HepG2 (cell line): ENCODE data around the gene STARD10. TPM values are rescaled to one million over a fixed set of nuclear protein-coding genes. Genes with fewer than 3 reads are reported as not detected.

Experiments used
- ATAC-seq: fragments of 200-7000 bp; cut with Tn5 transposase; 3 replicates; pipeline ENCODE4 v1.9.1; 2020; ENCODE audit warnings: mild to moderate bottlenecking, moderate library complexity
- BruUV-seq: library from RNA; stranded (reverse); fragments of 400-500 nt; replicated peaks from 2 replicates; lab custom pipeline; 2021; lab: Mats Ljungman, UMichigan
- CTCF ChIA-PET: fragments of 300-600 bp; formaldehyde crosslinking; extraction: SDS; loops from one replicate; lab custom pipeline; 2021; ENCODE audit warnings: low total read pairs, inconsistent platforms, low intra/inter-chr PET ratio; lab: Yijun Ruan, JAX
- POLR2A ChIA-PET: fragments of 350-600 bp; sonication (Branson Sonifier 250); formaldehyde crosslinking; loops from one replicate; lab custom pipeline; 2020; ENCODE audit warnings: antibody characterized with exemption, inconsistent platforms; lab: Yijun Ruan, JAX
- DNase-seq: peaks from one replicate; pipeline ENCODE4 v3.0.0-alpha.2; 2015; ENCODE audit warnings: low spot score
- FAIRE-seq: peaks from 3 replicates; lab custom pipeline; 2011; peaks lifted over from hg19 to GRCh38; lab: Jason Lieb, UNC
- H2AFZ ChIP-seq: one replicate; pipeline ENCODE4 v1.6.1; 2011; ENCODE audit warnings: low read length, inconsistent platforms
- H3K27ac ChIP-seq: fragments of 300-600 bp; 3 replicates; pipeline ENCODE4 v1.8.0; 2011; ENCODE audit warnings: mixed run types, mild to moderate bottlenecking, mixed read lengths, low read length, inconsistent platforms; ENCODE audit not compliant: insufficient read depth; ENCODE audit errors: extremely low read length
- H3K27me3 ChIP-seq, 2 experiments: fragments of 200-600 bp in 1 of 2; 2 replicates in 1 of 2; 3 replicates in 1 of 2; pipeline versions ENCODE4 v1.6.0 to v1.8.0; 2011; ENCODE audit warnings: low read length in 2 of 2, mild to moderate bottlenecking in 2 of 2, moderate library complexity in 2 of 2, inconsistent platforms in 1 of 2; ENCODE audit not compliant: insufficient read depth in 2 of 2, control insufficient read depth in 1 of 2
- H3K36me3 ChIP-seq, 2 experiments: fragments of 200-600 bp in 1 of 2; replicated peaks in 1 of 2; 2 replicates in 1 of 2; 3 replicates in 1 of 2; pipeline versions ENCODE4 v1.5.1 to v1.8.0; 2011; ENCODE audit warnings: low read length in 2 of 2, inconsistent platforms in 1 of 2; ENCODE audit not compliant: insufficient read depth in 2 of 2, control insufficient read depth in 1 of 2
- H3K4me1 ChIP-seq: 2 replicates; pipeline ENCODE4 v1.5.1; 2012; ENCODE audit warnings: low read length, inconsistent platforms; ENCODE audit not compliant: insufficient read depth
- H3K4me2 ChIP-seq: 2 replicates; pipeline ENCODE4 v1.6.0; 2011; ENCODE audit warnings: low read depth, low read length, inconsistent platforms
- H3K4me3 ChIP-seq, 3 experiments: fragments of 200-600 bp in 1 of 3; sonication (generic), shearing (Covaris generic) in 1 of 3; replicated peaks in 1 of 3; 2 replicates each; pipeline ENCODE4 v1.5.1; 2011 to 2016; ENCODE audit warnings: low read length in 3 of 3, inconsistent platforms in 2 of 3, low read depth in 2 of 3, mild to moderate bottlenecking in 2 of 3, control low read depth in 1 of 3, mixed read lengths in 1 of 3; ENCODE audit not compliant: insufficient read depth in 1 of 3
- H3K79me2 ChIP-seq: one replicate; pipeline ENCODE4 v1.6.1; 2011; ENCODE audit warnings: low read length, inconsistent platforms; ENCODE audit not compliant: insufficient read depth
- H3K9ac ChIP-seq: 2 replicates; pipeline ENCODE4 v1.6.0; 2011; ENCODE audit warnings: mild to moderate bottlenecking, low read depth, low read length, inconsistent platforms; ENCODE audit not compliant: insufficient read depth
- H3K9me3 ChIP-seq: 2 replicates; pipeline ENCODE4 v1.5.1; 2012; ENCODE audit warnings: mild to moderate bottlenecking, low read length
- H4K20me1 ChIP-seq: 2 replicates; pipeline ENCODE4 v1.6.0; 2011; ENCODE audit warnings: inconsistent platforms, mild to moderate bottlenecking, low read length, moderate library complexity; ENCODE audit not compliant: insufficient read depth
- AGO2 ChIP-seq: fragments of 200-400 bp; formaldehyde crosslinking; optimal IDR thresholded peaks from 2 replicates; pipeline ENCODE3; 2017; ENCODE audit warnings: mild to moderate bottlenecking, low read depth, low read length, moderate library complexity
- AHDC1 ChIP-seq: sonication (generic); formaldehyde crosslinking; IDR thresholded peaks from 2 replicates; pipeline ENCODE4 v1.5.1; 2020; ENCODE audit warnings: mild to moderate bottlenecking, missing genetic modification reagents, borderline replicate concordance
- DMTF1 ChIP-seq: sonication (generic); formaldehyde crosslinking; IDR thresholded peaks from 2 replicates; pipeline ENCODE4 v1.4.0; 2020; ENCODE audit warnings: mild to moderate bottlenecking, missing genetic modification reagents
- PCBP1 ChIP-seq: fragments of 200-400 bp; formaldehyde crosslinking; IDR thresholded peaks from 2 replicates; pipeline ENCODE4 v1.6.1; 2017; ENCODE audit warnings: mild to moderate bottlenecking, low read depth, low read length, borderline replicate concordance
- ZNF83 ChIP-seq: sonication (generic); formaldehyde crosslinking; IDR thresholded peaks from 2 replicates; pipeline ENCODE4 v1.4.0; 2020; ENCODE audit warnings: missing genetic modification reagents, mild to moderate bottlenecking, borderline replicate concordance
- whole genome bisulfite sequencing: methylation state at CpG from one replicate; pipeline ENCODE4 v1.1.6; 2017; ENCODE audit warnings: low lambda C conversion rate; 5-methylcytosine and 5-hydroxymethylcytosine counted together
- in situ Hi-C: cut with HindIII; loops from 2 replicates; pipeline ENCODE4 v1.10.0; 2017; ENCODE audit warnings: low pct_unique_long_range_greater_than_20kb; ENCODE audit not compliant: extremely low pct_ligation_motif_present
- intact Hi-C: fragments of 100-400 bp; cut with micrococcal nuclease; formaldehyde crosslinking; loops from one replicate; pipeline ENCODE4 v1.10.0; 2022; ENCODE audit not compliant: unreplicated experiment
- polyA plus RNA-seq, 8 experiments: library from polyadenylated mRNA; depleted of rRNA in 3 of 8; stranded (reverse) in 7 of 8; unstranded in 1 of 8; fragments of >200 nt; fragmentation: Illumina TruSeq in 4 of 8; extraction: Trizol in 4 of 8; gene quantifications; 2 replicates each; pipeline versions ENCODE4 v1.2.1 to v1.2.3, GENCODE V29; 2011 to 2016; ENCODE audit warnings: low read depth in 4 of 8, missing spikeins in 1 of 8, mixed read lengths in 1 of 8; ENCODE audit not compliant: insufficient read depth in 1 of 8
- total RNA-seq, 5 experiments: library from RNA; depleted of rRNA; stranded (reverse); fragments of >200 nt; fragmentation: Illumina TruSeq; extraction: Trizol; gene quantifications; 2 replicates each; pipeline ENCODE4 v1.2.3, GENCODE V29; 2016; ENCODE audit warnings: low read depth in 1 of 5

STARD10 gene
- total and polyA plus RNA-seq, 2 of the 13 experiments (the other 11 are each of a cell fraction or from before 2014, with no cell fraction given), result 260 to 341 TPM

- Histone ChIP-seq H3K9me3 (no peaks in the 10 kb centered on the region), H3K79me2 (no peaks in the 10 kb centered on the region), H3K27me3 (no peaks in the 10 kb centered on the region), H4K20me1 (no peaks in the 10 kb centered on the region), H3K27ac (no peak overlapping the region), H3K4me3 (no peak overlapping the region), H3K9ac (no peak overlapping the region), H3K4me2 (no peak overlapping the region), H2AFZ (no peak overlapping the region), H3K36me3 (peaks cover 53 to 87% of the 10 kb centered on the region in 2 experiments), H3K4me1 (no peaks in the 10 kb centered on the region)
- ATAC-seq, result no peak
- ChIA-PET CTCF (no interaction called here), POLR2A (no interaction called here)
- no TSS peak for BruUV-seq
- intact Hi-C loops, result no loop called here
- no peak for DNase-seq
- no peak for FAIRE-seq
- TF ChIP-seq PCBP1 (0 out of 2 replicates have a peak, but pooled peaks have one; percentile 23), AGO2 (peak; percentile 35), ZNF83 (CRISPR knock-in tag) (no peak), AHDC1 (CRISPR knock-in tag) (no peak), DMTF1 (no peak)
- in situ Hi-C loops, result no loop called here
- over 99% methylated on average over 20 of the region's 20 CpGs for WGBS
Measured at GRCh38 chr11:72709478-72710238, 84.2 kb downstream of the STARD10 start.
